Liver (tissue), 9 donors: ENCODE data around the gene TRDN. TPM values are rescaled to one million over a fixed set of nuclear protein-coding genes. Genes with fewer than 3 reads are reported as not detected.

Source experiments
- DNase-seq: peaks from one replicate; pipeline ENCODE4 v3.0.0-alpha.2; 2017; ENCODE audit warnings: low spot score
- H3K27ac ChIP-seq, 2 donors: one replicate each; pipeline ENCODE4 v1.7.0; 2013; ENCODE audit warnings: inconsistent platforms in 2 of 2, low read length in 2 of 2, control low read depth in 1 of 2, low read depth in 1 of 2, mild to moderate bottlenecking in 1 of 2
- H3K27me3 ChIP-seq, 4 donors: one replicate each; pipeline versions ENCODE4 v1.6.1 to v1.7.0; 2013; ENCODE audit warnings: low read length in 3 of 4, inconsistent platforms in 1 of 4, mild to moderate bottlenecking in 1 of 4, moderate library complexity in 1 of 4; ENCODE audit not compliant: control insufficient read depth in 4 of 4, insufficient read depth in 4 of 4
- H3K36me3 ChIP-seq, 4 donors: one replicate each; pipeline versions ENCODE4 v1.6.1 to v1.7.0; 2013; ENCODE audit warnings: low read length in 3 of 4, mild to moderate bottlenecking in 3 of 4, low read depth in 1 of 4, moderate library complexity in 1 of 4; ENCODE audit not compliant: control insufficient read depth in 4 of 4, insufficient read depth in 3 of 4
- H3K4me1 ChIP-seq, 4 donors: one replicate each; pipeline versions ENCODE4 v1.6.1 to v1.7.0; 2013; ENCODE audit warnings: low read length in 3 of 4, mild to moderate bottlenecking in 3 of 4, moderate library complexity in 1 of 4; ENCODE audit not compliant: control insufficient read depth in 4 of 4, insufficient read depth in 4 of 4
- H3K4me3 ChIP-seq, 3 donors: one replicate each; pipeline versions ENCODE4 v1.6.1 to v1.7.0; 2013; ENCODE audit warnings: low read length in 3 of 3, control low read depth in 1 of 3, low read depth in 1 of 3, mild to moderate bottlenecking in 1 of 3
- H3K9ac ChIP-seq, 2 donors: one replicate each; pipeline ENCODE4 v1.7.0; 2013; ENCODE audit warnings: low read length in 2 of 2, mild to moderate bottlenecking in 2 of 2, moderate library complexity in 2 of 2, control low read depth in 1 of 2, low read depth in 1 of 2
- H3K9me3 ChIP-seq, 4 donors: one replicate each; pipeline versions ENCODE4 v1.6.1 to v1.7.0; 2013; ENCODE audit warnings: low read length in 3 of 4; ENCODE audit not compliant: control insufficient read depth in 4 of 4
- EGR1 ChIP-seq, 2 donors: IDR thresholded peaks; 2 replicates each; pipeline ENCODE4 v1.6.1; 2016 to 2018; ENCODE audit warnings: antibody characterized with exemption in 2 of 2, low read depth in 2 of 2
- FOXA1 ChIP-seq: IDR thresholded peaks from 2 replicates; pipeline ENCODE4 v1.6.1; 2016; ENCODE audit warnings: antibody characterized with exemption
- FOXA2 ChIP-seq: IDR thresholded peaks from 2 replicates; pipeline ENCODE4 v1.6.1; 2016; ENCODE audit warnings: antibody characterized with exemption
- GABPA ChIP-seq, 2 donors: IDR thresholded peaks in 1 of 2; conservative IDR thresholded peaks in 1 of 2; 2 replicates each; pipeline ENCODE4 v1.6.1; 2016; ENCODE audit warnings: antibody characterized with exemption in 2 of 2, mild to moderate bottlenecking in 1 of 2, moderate library complexity in 1 of 2
- HNF4A ChIP-seq, 2 donors: conservative IDR thresholded peaks; 2 replicates each; pipeline ENCODE4 v1.6.1; 2016; ENCODE audit warnings: antibody characterized with exemption in 2 of 2, mild to moderate bottlenecking in 2 of 2
- HNF4G ChIP-seq: IDR thresholded peaks from 2 replicates; pipeline ENCODE4 v1.6.1; 2016; ENCODE audit warnings: antibody characterized with exemption
- JUND ChIP-seq, 2 donors: IDR thresholded peaks; 2 replicates each; pipeline ENCODE4 v1.6.1; 2016; ENCODE audit warnings: antibody characterized with exemption in 2 of 2
- NR2F2 ChIP-seq: IDR thresholded peaks from 2 replicates; pipeline ENCODE4 v1.6.1; 2016; ENCODE audit warnings: antibody characterized with exemption
- RAD21 ChIP-seq, 2 donors: IDR thresholded peaks; 2 replicates each; pipeline ENCODE4 v1.6.1; 2016; ENCODE audit warnings: antibody characterized with exemption in 2 of 2, mild to moderate bottlenecking in 2 of 2
- RXRA ChIP-seq, 2 donors: IDR thresholded peaks; 2 replicates each; pipeline ENCODE4 v1.6.1; 2017 to 2018; ENCODE audit warnings: antibody characterized with exemption in 2 of 2, mild to moderate bottlenecking in 1 of 2
- SP1 ChIP-seq: IDR thresholded peaks from 2 replicates; pipeline ENCODE4 v1.6.1; 2018; ENCODE audit warnings: antibody characterized with exemption, mild to moderate bottlenecking
- TAF1 ChIP-seq: conservative IDR thresholded peaks from 2 replicates; pipeline ENCODE4 v1.6.1; 2016; ENCODE audit warnings: antibody characterized with exemption, mild to moderate bottlenecking
- YY1 ChIP-seq: IDR thresholded peaks from 2 replicates; pipeline ENCODE4 v1.6.1; 2016; ENCODE audit warnings: antibody characterized with exemption, mild to moderate bottlenecking
- WGBS: extraction: QIAGEN DNeasy Blood & Tissue Kit; methylation state at CpG from one replicate; pipeline ENCODE4 v1.1.7; 2013; 5-methylcytosine and 5-hydroxymethylcytosine counted together
- polyA plus RNA-seq, 2 donors: library from polyadenylated mRNA; stranded (reverse) in 1 of 2; unstranded in 1 of 2; fragments of 200-250 nt in 1 of 2; fragments of >200 nt in 1 of 2; fragmentation: Nextera tagmentation in 1 of 2; extraction: Ambion mirVana in 1 of 2; gene quantifications; one replicate each; pipeline versions ENCODE4 v1.2.1 to v1.2.3, GENCODE V29; 2013 to 2015
- total RNA-seq, 2 donors: library from RNA; depleted of rRNA; stranded (reverse); fragments of >200 nt; gene quantifications; one replicate each; pipeline ENCODE4 v1.2.3, GENCODE V29; 2014
- TF ChIP-seq, protein P1 (sequence below): IDR thresholded peaks from 2 replicates; pipeline ENCODE4 v1.6.1; 2016; ENCODE audit warnings: antibody characterized with exemption
- TF ChIP-seq, protein P2 (sequence below): fragments of 150-350 bp; IDR thresholded peaks from 2 replicates; pipeline ENCODE4 v1.5.1; 2017; ENCODE audit warnings: improper control_type of control experiment, low read depth, low read length; ENCODE audit not compliant: missing input control
- TF ChIP-seq, protein P3 (sequence below): IDR thresholded peaks from 2 replicates; pipeline ENCODE4 v1.6.1; 2016; ENCODE audit warnings: antibody characterized with exemption, mild to moderate bottlenecking
- TF ChIP-seq, protein P4 (sequence below): IDR thresholded peaks from 2 replicates; pipeline ENCODE4 v1.6.1; 2016; ENCODE audit warnings: antibody characterized with exemption
- TF ChIP-seq, protein P5 (sequence below): IDR thresholded peaks from 2 replicates; pipeline ENCODE4 v1.6.1; 2016; ENCODE audit warnings: antibody characterized with exemption
- donor health status: healthy.
- donor health status: healthy.
- donor health status: healthy.
- donor health status: healthy.
- donor health status: healthy.

The TRDN gene
- total and polyA plus RNA-seq, 4 donors: 0.08 to 0.79 TPM; not detected in 2

DNA sequence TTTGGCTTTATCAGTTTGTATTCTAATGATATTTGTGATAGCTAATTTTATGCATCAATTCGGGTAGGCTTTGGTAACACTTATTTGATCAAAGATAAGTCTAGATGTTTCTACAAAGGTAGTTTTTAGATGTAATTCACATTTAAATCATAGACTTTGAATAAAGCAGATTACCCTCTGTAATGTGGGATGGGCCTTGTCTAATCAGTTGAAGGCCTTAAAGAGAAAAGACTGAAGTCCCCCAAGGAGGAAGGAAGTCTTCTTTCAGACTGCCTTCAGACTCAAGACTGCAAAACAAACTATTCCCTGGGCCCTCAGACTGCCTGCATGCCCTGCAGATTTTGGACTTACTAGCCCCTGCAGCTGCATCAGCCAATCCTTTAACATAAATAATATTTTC, 178.5 kb downstream of the TRDN start (continued):
- TF ChIP-seq, protein P1, sequence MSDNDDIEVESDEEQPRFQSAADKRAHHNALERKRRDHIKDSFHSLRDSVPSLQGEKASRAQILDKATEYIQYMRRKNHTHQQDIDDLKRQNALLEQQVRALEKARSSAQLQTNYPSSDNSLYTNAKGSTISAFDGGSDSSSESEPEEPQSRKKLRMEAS: no peak
- no peak for TF ChIP-seq GABPA (IDR thresholded peaks at IDR 0.05 in 1 of 2, conservative IDR thresholded peaks at IDR 0.05 in 1 of 2)
- no peak for TF ChIP-seq JUND (IDR thresholded peaks at IDR 0.05)
- no peak for TF ChIP-seq RAD21 (IDR thresholded peaks at IDR 0.05)
- no peak for TF ChIP-seq NR2F2
- TF ChIP-seq HNF4A (conservative IDR thresholded peaks at IDR 0.05): no peak
- TF ChIP-seq, protein P2, sequence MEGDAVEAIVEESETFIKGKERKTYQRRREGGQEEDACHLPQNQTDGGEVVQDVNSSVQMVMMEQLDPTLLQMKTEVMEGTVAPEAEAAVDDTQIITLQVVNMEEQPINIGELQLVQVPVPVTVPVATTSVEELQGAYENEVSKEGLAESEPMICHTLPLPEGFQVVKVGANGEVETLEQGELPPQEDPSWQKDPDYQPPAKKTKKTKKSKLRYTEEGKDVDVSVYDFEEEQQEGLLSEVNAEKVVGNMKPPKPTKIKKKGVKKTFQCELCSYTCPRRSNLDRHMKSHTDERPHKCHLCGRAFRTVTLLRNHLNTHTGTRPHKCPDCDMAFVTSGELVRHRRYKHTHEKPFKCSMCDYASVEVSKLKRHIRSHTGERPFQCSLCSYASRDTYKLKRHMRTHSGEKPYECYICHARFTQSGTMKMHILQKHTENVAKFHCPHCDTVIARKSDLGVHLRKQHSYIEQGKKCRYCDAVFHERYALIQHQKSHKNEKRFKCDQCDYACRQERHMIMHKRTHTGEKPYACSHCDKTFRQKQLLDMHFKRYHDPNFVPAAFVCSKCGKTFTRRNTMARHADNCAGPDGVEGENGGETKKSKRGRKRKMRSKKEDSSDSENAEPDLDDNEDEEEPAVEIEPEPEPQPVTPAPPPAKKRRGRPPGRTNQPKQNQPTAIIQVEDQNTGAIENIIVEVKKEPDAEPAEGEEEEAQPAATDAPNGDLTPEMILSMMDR: no peak
- no peak for TF ChIP-seq TAF1

DNA sequence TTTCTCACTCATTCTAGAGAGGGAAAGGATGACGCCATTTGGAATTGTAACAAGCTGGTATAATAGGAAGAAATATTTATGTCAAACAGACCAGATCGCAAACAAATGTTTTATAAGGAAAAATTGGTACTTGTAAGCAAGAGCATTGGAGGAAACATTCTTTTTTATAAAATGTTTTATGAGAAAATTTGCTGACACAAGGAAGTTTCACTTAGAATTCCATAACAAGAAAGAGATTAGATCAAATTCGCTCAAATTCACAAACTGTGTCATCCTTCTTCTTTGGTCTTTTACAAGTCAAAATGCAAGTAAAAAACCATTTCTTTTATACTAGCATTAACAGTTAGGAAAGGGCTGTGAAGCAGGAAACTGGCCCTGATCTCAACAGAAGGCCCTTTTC, 179.9 kb downstream of the TRDN start:
- Histone ChIP-seq H3K36me3 (no peaks in the 10 kb centered on the region), H3K9me3 (no peaks in the 10 kb centered on the region), H3K27ac (no peak overlapping the region), H3K4me1 (no peaks in the 10 kb centered on the region), H3K27me3 (no peaks in the 10 kb centered on the region), H3K4me3 (no peak overlapping the region), H3K9ac (no peak overlapping the region)
- DNase-seq: no peak
- 73% methylated on average over 3 of the region's 3 CpGs for WGBS
- TF ChIP-seq, protein P1: no peak
- TF ChIP-seq, protein P3, sequence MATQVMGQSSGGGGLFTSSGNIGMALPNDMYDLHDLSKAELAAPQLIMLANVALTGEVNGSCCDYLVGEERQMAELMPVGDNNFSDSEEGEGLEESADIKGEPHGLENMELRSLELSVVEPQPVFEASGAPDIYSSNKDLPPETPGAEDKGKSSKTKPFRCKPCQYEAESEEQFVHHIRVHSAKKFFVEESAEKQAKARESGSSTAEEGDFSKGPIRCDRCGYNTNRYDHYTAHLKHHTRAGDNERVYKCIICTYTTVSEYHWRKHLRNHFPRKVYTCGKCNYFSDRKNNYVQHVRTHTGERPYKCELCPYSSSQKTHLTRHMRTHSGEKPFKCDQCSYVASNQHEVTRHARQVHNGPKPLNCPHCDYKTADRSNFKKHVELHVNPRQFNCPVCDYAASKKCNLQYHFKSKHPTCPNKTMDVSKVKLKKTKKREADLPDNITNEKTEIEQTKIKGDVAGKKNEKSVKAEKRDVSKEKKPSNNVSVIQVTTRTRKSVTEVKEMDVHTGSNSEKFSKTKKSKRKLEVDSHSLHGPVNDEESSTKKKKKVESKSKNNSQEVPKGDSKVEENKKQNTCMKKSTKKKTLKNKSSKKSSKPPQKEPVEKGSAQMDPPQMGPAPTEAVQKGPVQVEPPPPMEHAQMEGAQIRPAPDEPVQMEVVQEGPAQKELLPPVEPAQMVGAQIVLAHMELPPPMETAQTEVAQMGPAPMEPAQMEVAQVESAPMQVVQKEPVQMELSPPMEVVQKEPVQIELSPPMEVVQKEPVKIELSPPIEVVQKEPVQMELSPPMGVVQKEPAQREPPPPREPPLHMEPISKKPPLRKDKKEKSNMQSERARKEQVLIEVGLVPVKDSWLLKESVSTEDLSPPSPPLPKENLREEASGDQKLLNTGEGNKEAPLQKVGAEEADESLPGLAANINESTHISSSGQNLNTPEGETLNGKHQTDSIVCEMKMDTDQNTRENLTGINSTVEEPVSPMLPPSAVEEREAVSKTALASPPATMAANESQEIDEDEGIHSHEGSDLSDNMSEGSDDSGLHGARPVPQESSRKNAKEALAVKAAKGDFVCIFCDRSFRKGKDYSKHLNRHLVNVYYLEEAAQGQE: no peak
- TF ChIP-seq FOXA2 (no peak), EGR1 (IDR thresholded peaks at IDR 0.05; ENCODE audit: low read depth in 2 of 2) (no peak), RAD21 (IDR thresholded peaks at IDR 0.05) (no peak), SP1 (no peak), YY1 (no peak), FOXA1 (no peak), RXRA (IDR thresholded peaks at IDR 0.05) (no peak), TAF1 (no peak), NR2F2 (no peak), HNF4A (conservative IDR thresholded peaks at IDR 0.05) (no peak), JUND (IDR thresholded peaks at IDR 0.05) (no peak), HNF4G (no peak), GABPA (IDR thresholded peaks at IDR 0.05 in 1 of 2, conservative IDR thresholded peaks at IDR 0.05 in 1 of 2) (no peak)
- TF ChIP-seq, protein P4, sequence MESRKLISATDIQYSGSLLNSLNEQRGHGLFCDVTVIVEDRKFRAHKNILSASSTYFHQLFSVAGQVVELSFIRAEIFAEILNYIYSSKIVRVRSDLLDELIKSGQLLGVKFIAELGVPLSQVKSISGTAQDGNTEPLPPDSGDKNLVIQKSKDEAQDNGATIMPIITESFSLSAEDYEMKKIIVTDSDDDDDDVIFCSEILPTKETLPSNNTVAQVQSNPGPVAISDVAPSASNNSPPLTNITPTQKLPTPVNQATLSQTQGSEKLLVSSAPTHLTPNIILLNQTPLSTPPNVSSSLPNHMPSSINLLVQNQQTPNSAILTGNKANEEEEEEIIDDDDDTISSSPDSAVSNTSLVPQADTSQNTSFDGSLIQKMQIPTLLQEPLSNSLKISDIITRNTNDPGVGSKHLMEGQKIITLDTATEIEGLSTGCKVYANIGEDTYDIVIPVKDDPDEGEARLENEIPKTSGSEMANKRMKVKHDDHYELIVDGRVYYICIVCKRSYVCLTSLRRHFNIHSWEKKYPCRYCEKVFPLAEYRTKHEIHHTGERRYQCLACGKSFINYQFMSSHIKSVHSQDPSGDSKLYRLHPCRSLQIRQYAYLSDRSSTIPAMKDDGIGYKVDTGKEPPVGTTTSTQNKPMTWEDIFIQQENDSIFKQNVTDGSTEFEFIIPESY: no peak
- TF ChIP-seq, protein P2: no peak
- TF ChIP-seq, protein P5, sequence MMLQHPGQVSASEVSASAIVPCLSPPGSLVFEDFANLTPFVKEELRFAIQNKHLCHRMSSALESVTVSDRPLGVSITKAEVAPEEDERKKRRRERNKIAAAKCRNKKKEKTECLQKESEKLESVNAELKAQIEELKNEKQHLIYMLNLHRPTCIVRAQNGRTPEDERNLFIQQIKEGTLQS: no peak
